ENCODE results near the gene LMOD1. TPM values are rescaled to one million over a fixed set of nuclear protein-coding genes. Genes with fewer than 3 reads are reported as not detected.

Gene LMOD1
- polyA plus RNA-seq, 3 donors: not detected

GRCh38 chr1:201891451-201892045 lies 54.8 kb downstream of the LMOD1 start:
- Histone ChIP-seq H3K36me3 (replicated peaks in 1 of 2; ENCODE audit: control insufficient read depth in 1 of 2, insufficient read depth in 2 of 2, low read length in 2 of 2) (no peaks in the 10 kb centered on the region), H3K79me2 (ENCODE audit: insufficient read depth, low read length) (no peaks in the 10 kb centered on the region), H3K4me1 (ENCODE audit: control insufficient read depth in 1 of 2, insufficient read depth in 2 of 2, low read length in 2 of 2) (peaks cover 9 to 12% of the 10 kb centered on the region in 2 donors), H2AFZ (ENCODE audit: insufficient read depth, low read depth, low read length, poor library complexity, severe bottlenecking) (no peak overlapping the region), H3K27ac (ENCODE audit: low read depth in 1 of 2, low read length in 2 of 2) (no peak overlapping the region), H3K4me3 (replicated peaks in 1 of 3; ENCODE audit: low read depth in 2 of 3, low read length in 3 of 3) (no peak overlapping the region), H3K27me3 (ENCODE audit: control insufficient read depth in 2 of 2, insufficient read depth in 2 of 2, low read length in 2 of 2) (peaks cover 19 to 47% of the 10 kb centered on the region in 2 donors), H4K20me1 (ENCODE audit: insufficient read depth, low read length) (no peaks in the 10 kb centered on the region), H3K9ac (ENCODE audit: insufficient read depth, low read length, poor library complexity, severe bottlenecking) (no peak overlapping the region), H3K4me2 (replicated peaks; ENCODE audit: extremely low read depth, low read length, poor library complexity, severe bottlenecking) (no peak overlapping the region), H3K9me3 (replicated peaks in 1 of 2; ENCODE audit: control insufficient read depth in 1 of 2, insufficient read depth in 1 of 2, low read length in 2 of 2) (peaks cover 0 to 6% of the 10 kb centered on the region in 2 donors)
- TF ChIP-seq, protein P1, sequence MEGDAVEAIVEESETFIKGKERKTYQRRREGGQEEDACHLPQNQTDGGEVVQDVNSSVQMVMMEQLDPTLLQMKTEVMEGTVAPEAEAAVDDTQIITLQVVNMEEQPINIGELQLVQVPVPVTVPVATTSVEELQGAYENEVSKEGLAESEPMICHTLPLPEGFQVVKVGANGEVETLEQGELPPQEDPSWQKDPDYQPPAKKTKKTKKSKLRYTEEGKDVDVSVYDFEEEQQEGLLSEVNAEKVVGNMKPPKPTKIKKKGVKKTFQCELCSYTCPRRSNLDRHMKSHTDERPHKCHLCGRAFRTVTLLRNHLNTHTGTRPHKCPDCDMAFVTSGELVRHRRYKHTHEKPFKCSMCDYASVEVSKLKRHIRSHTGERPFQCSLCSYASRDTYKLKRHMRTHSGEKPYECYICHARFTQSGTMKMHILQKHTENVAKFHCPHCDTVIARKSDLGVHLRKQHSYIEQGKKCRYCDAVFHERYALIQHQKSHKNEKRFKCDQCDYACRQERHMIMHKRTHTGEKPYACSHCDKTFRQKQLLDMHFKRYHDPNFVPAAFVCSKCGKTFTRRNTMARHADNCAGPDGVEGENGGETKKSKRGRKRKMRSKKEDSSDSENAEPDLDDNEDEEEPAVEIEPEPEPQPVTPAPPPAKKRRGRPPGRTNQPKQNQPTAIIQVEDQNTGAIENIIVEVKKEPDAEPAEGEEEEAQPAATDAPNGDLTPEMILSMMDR (IDR thresholded peaks at IDR 0.05): no peak
- Mint-ChIP-seq H3K4me1 (peaks cover 14% of the 10 kb centered on the region), H3K36me3 (peaks cover 0 to 6% of the 10 kb centered on the region in 2 donors), H3K27me3 (ENCODE audit: low read depth in 3 of 3) (peaks cover 39 to 49% (median 40%) of the 10 kb centered on the region in 3 donors), H3K9me3 (peaks cover 0 to 13% (median 1%) of the 10 kb centered on the region in 7 donors), H3K4me3 (no peak overlapping the region), H3K27ac (peak overlapping the region in 1 of 7 donors; percentile 59)
- intact Hi-C loops (cut with micrococcal nuclease): loop anchor here in 1 of 2 donors (5.0 kb wide), 1 partner anchor 71 kb away; no protein-coding TSS in a partner anchor
- DNase-seq: no peak
- WGBS (ENCODE audit: insufficient coverage): 88% methylated on average over 4 of the region's 5 CpGs

GRCh38 chr1:201890806-201891450 lies 55.4 kb downstream of the LMOD1 start:
- Histone ChIP-seq H3K4me1 (ENCODE audit: control insufficient read depth in 1 of 2, insufficient read depth in 2 of 2, low read length in 2 of 2) (peaks cover 9 to 12% of the 10 kb centered on the region in 2 donors), H3K4me3 (replicated peaks in 1 of 3; ENCODE audit: low read depth in 2 of 3, low read length in 3 of 3) (no peak overlapping the region), H3K27ac (ENCODE audit: low read depth in 1 of 2, low read length in 2 of 2) (no peak overlapping the region), H4K20me1 (ENCODE audit: insufficient read depth, low read length) (no peaks in the 10 kb centered on the region), H2AFZ (ENCODE audit: insufficient read depth, low read depth, low read length, poor library complexity, severe bottlenecking) (no peak overlapping the region), H3K79me2 (ENCODE audit: insufficient read depth, low read length) (no peaks in the 10 kb centered on the region), H3K9me3 (replicated peaks in 1 of 2; ENCODE audit: control insufficient read depth in 1 of 2, insufficient read depth in 1 of 2, low read length in 2 of 2) (peaks cover 0 to 6% of the 10 kb centered on the region in 2 donors), H3K9ac (ENCODE audit: insufficient read depth, low read length, poor library complexity, severe bottlenecking) (no peak overlapping the region), H3K4me2 (replicated peaks; ENCODE audit: extremely low read depth, low read length, poor library complexity, severe bottlenecking) (no peak overlapping the region), H3K27me3 (ENCODE audit: control insufficient read depth in 2 of 2, insufficient read depth in 2 of 2, low read length in 2 of 2) (peaks cover 19 to 51% of the 10 kb centered on the region in 2 donors), H3K36me3 (replicated peaks in 1 of 2; ENCODE audit: control insufficient read depth in 1 of 2, insufficient read depth in 2 of 2, low read length in 2 of 2) (no peaks in the 10 kb centered on the region)
- peaks cover 0 to 13% (median 1%) of the 10 kb centered on the region in 7 donors for H3K9me3 Mint-ChIP-seq
- no peak overlapping the region for H3K27ac Mint-ChIP-seq
- H3K36me3 Mint-ChIP-seq: peaks cover 0 to 6% of the 10 kb centered on the region in 2 donors
- H3K27me3 Mint-ChIP-seq (ENCODE audit: low read depth in 3 of 3): peaks cover 39 to 52% (median 46%) of the 10 kb centered on the region in 3 donors
- 89% methylated on average over 3 of the region's 3 CpGs for WGBS (ENCODE audit: insufficient coverage)
- TF ChIP-seq, protein P1 (IDR thresholded peaks at IDR 0.05): no peak
- no peak for DNase-seq
- peaks cover 9% of the 10 kb centered on the region for H3K4me1 Mint-ChIP-seq
- H3K4me3 Mint-ChIP-seq: no peak overlapping the region
- intact Hi-C loops (cut with micrococcal nuclease): loop anchor here in 1 of 2 donors (5.0 kb wide), 1 partner anchor 71 kb away; no protein-coding TSS in a partner anchor

Measured in CD14-positive monocyte (primary cell).